GM18951 (cell line): ENCODE results near the gene KPNA5.

Experiments used
- POLR2A ChIP-seq: IDR thresholded peaks from 4 replicates; pipeline ENCODE4 v1.6.1; 2011; ENCODE audit warnings: mild to moderate bottlenecking; ENCODE audit not compliant: insufficient read length, insufficient read depth; ENCODE audit errors: extremely low read depth
- in situ Hi-C: fragments of 300-500 bp; cut with MboI; formaldehyde crosslinking; loops from one replicate; pipeline ENCODE4 v1.12.0; 2022; ENCODE audit warnings: low sequenced_read_pairs, mixed read lengths, inconsistent platforms; ENCODE audit not compliant: unreplicated experiment

KPNA5 gene

DNA sequence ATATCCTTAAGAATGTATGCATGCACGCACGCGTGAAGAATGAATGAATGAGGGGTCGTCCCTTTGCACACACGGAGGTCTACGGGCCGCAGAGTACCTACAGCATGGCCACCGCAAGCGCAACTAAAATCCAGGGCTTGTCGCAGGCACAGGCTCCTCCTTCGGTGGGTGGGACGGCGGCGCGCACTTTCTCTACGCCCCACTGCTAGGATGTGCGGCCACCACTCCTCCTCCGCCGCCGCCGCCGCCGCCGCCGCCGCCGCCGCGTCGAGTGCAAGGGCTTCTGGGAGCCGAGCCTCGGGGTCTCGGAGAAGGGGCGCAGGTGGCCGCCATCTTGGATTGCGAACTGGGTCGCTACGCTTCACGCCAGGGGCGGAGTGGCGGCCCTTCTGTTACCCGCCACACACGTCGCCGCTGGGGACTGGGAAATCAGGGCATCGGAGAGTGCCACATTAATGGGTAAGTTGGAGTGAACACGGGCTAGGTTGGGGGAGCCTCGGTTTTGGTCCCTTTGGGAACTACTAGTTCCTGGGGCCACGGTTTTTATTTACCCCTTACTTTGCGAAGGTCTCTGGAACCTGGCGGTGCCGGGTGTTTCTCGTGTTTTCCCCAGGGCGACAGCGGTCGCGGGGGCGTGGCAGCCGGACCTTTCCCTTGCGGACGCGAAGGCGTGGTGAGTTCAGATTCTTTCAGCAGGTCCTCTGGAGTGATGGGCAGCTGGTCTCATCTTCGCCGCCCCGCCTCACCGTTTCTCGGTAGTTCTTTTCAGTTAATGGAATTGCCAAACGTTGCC, at the start of gene KPNA5:
Gene KPNA5, plus strand, starts transcription at position 332 of the 793 bp plus-strand sequence. Its CDS starts 124 bp downstream, at position 456.
- in situ Hi-C loops: no loop called here

DNA sequence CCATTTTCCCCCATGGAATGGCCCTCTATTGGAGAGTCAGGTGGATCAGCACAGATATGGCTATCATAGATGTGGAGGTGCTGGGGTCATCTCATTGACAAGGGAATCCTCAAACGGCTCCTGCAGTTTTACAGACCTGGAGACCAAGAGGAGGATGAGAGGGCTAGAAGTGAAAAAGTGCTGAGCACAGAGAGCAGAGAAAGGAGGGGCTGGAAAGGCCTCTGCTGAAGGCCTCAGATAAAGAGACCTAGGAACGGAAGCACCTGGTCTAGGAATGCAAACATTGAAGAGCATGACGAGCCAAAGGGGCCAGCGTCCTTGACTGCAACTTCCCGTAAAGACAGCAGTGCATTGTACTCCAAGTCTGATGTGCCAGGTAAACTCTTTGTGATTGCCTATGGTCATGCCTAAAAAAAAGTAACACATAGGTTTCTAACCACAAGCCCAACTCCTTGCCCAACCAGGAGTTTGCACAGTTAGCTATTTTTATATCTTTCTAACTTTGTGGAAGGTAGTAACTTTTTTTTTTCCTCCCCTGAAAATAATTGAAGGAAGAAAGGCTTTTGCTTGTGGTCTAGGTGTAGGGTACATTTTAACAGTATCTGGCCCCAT, 49.5 kb upstream of the KPNA5 start:
- in situ Hi-C loops: no loop called here
- TF ChIP-seq POLR2A: no peak

More for the DNA sequence above, at the start of gene KPNA5:
- peak; percentile 97 for TF ChIP-seq POLR2A

DNA sequence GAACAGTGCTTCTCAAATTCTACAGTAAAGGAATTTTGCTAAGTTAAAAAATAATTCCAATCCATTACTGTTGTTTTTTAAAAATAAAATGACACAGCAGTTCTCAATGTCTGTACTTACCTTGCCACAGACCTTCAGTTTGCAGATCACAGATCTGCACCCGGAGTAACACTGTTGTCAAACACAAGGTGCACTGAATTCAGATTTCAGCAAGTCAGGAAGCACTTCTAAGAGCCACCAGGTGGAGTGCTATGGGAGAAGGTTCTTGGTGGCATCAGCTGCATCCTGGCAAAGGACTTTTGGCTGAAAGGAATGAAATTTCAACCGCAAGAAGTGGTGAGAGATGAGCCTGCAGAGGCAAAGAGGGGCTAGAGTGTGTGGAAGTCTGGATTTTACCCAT, 47.3 kb upstream of the KPNA5 start:
- no peak for TF ChIP-seq POLR2A
- in situ Hi-C loops: no loop called here

GRCh38 chr6:116648156-116648555, 32.9 kb upstream of the KPNA5 start:
- TF ChIP-seq POLR2A: no peak
- in situ Hi-C loops: no loop called here

DNA sequence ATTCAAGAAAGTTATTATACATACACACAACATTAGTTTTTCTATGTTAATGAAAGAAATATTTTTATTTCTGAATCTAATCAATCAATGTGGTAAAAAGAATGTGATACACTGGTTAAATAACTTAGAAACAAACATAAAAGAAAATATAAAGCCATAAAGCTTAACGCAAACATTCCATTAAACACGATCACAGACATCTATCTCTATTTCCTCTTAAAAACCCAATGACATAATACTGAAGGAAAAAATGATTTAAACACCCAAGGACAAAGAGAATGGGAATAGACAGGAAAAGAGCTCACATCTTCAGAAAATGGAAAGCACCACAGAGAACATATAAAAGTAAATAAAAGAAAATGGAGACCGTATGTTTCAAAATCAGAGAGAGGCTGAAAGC, 31.9 kb upstream of the KPNA5 start:
- in situ Hi-C loops: no loop called here
- TF ChIP-seq POLR2A: no peak

- in situ Hi-C loops: loop anchor here (25.0 kb wide), 1 partner anchor 390 kb away; the partner anchor contains the start of gene TSPYL4
- TF ChIP-seq POLR2A: no peak
Measured at GRCh38 chr6:116651916-116652315, 29.1 kb upstream of the KPNA5 start.

DNA sequence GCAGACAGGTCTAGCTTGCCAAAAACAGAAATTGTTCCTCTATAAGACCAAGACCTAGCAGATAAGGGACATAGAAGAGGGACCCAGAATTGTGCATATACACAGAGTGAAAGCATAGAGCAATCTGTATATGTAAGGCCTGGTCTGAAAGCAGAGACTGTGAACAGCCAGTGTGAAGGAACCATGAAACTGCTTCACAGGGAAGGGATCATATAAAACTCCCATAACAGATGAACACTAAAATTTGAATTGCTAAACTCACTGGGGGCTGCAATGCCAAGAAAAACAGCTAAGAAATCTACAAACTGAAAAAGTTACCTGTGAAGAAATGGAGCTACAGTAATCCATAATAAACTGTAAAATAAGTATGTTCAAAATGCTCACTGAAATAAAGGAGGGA, 19.4 kb upstream of the KPNA5 start:
- TF ChIP-seq POLR2A: no peak
- in situ Hi-C loops: loop anchor here (25.0 kb wide), 1 partner anchor 399 kb away; the partner anchor contains the start of gene TSPYL4

GRCh38 chr6:116662202-116662601, 18.8 kb upstream of the KPNA5 start:
- in situ Hi-C loops: loop anchor here (25.0 kb wide), 1 partner anchor 400 kb away; the partner anchor contains the start of gene TSPYL4
- no peak for TF ChIP-seq POLR2A

GRCh38 chr6:116663308-116663707, 17.7 kb upstream of the KPNA5 start:
- no peak for TF ChIP-seq POLR2A
- in situ Hi-C loops: loop anchor here (25.0 kb wide), 1 partner anchor 401 kb away; the partner anchor contains the start of gene TSPYL4

DNA sequence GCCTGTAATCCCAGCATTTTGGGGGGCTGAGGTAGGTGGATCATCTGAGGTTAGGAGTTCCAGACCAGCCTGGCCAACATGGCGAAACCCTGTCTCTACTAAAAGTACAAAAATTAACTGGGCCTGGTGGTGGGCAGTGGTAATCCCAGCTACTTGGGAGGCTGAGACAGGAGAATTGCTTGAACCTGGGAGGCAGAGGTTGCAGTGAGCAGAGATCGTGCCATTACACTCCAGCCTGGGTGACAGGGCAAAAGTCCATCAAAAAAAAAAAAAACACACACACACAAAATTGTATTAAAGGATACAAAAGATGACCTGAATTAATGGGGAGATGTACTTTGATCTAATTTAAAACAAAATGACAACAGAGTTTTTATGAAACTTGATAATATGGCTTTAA, 16.8 kb upstream of the KPNA5 start:
- in situ Hi-C loops: loop anchor here (25.0 kb wide), 1 partner anchor 402 kb away; the partner anchor contains the start of gene TSPYL4

DNA sequence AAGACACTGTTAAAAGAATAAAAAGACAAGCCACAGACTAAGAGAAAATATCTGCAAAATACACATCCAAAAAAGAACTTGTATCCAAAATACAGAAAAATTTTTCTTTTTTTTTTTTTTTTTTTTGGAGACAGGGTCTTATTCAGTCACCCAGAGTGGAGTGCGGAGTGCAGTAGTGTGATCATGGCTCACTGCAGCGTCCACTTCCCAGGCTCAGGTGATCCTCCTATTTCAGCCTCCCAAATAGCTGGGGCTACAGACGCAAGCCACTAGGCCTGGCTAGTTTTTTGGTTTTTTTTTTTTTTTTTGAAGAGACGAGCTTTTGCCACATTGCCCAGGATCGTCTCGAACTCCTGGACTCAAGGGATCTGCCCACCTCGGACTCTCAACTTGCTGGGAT, 15.5 kb upstream of the KPNA5 start:
- TF ChIP-seq POLR2A: no peak
- in situ Hi-C loops: loop anchor here (25.0 kb wide), 1 partner anchor 403 kb away; the partner anchor contains the start of gene TSPYL4

GRCh38 chr6:116666869-116667268, 14.1 kb upstream of the KPNA5 start:
- in situ Hi-C loops: loop anchor here (25.0 kb wide), 1 partner anchor 405 kb away; the partner anchor contains the start of gene TSPYL4
- TF ChIP-seq POLR2A: no peak

DNA sequence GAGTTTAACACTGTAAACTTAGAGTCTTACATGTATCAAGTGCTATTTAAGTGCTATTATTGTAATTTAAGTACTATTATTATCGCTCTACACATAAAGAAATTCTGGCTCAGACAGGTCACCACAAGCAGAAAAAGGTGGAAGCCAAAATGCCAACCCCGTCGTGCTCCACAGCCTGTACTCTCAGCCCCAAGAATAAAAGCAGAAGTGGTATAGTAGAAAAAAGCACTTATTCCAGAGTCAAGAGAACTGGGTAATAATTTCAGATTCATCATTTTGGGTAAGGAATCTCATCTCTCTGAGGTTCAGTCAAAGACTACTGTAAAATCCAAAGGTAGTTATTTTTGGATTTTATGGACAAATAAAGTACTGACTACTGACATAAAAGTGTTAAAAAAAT, 13.4 kb upstream of the KPNA5 start:
- in situ Hi-C loops: loop anchor here (25.0 kb wide), 1 partner anchor 405 kb away; the partner anchor contains the start of gene TSPYL4
- no peak for TF ChIP-seq POLR2A
